ENCODE results near the gene AGO4.
A peak's percentile ranks its signal among the peaks of the same experiment; 100 is the strongest.
"Not testable (repeated sequence)": the region's sequence is repeated elsewhere in the genome, so short reads cannot be mapped to it uniquely, and the experiment has no call there.

AGO4 gene

DNA sequence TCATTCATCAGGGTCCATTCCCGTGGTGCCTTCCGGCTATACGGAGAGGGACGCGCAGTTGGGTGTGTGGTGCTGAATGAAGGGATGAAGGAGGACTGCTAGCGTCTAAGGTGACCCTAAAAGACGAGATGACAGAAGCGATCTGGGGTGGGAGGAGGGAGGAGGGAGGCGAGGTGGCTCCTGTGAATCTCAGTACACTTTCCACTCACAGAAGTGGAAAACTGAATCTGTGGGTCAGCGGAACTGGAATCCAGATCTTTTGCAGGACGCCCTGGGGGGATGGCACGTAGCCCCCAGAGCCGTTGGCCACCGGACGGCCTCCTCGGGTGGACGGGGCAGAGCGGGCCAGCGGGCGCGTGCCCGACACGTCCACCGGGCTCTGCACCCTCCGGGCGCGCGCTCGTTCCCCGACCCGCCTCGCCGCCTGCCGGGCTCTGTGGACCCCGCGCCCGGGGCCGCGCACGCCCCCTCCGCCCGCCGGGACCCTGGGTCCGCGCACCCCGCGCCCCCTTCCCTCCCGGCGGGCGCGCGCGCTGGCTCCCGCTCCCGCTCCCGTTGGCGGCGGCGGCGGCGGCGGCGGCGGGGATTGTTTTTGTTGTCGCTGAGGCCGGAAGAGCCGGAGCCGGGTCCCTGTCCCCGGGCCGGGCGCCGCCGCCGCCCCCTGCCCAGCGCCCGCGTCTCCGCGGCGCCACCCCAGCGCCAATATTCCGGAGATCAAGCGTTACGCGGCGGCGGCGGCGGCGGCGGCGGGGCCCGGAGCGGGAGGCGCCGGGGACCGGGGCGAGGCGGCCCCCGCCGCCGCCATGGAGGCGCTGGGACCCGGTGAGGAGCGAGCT, at the start of gene AGO4:
Gene AGO4, plus strand, starts transcription at position 403 of the 836 bp plus-strand sequence. Its CDS starts 401 bp downstream, at position 804.
- peak in 1 of 2 donors; percentile 3 for DNase-seq (ENCODE audit: low read depth in 2 of 2, low spot score in 1 of 2)

- no peak for DNase-seq (ENCODE audit: low read depth in 2 of 2, low spot score in 1 of 2)
Observed at GRCh38 chr1:35762141-35762540, 45.7 kb upstream of the AGO4 start.

- no peak for DNase-seq (ENCODE audit: low read depth in 2 of 2, low spot score in 1 of 2)
Observed at GRCh38 chr1:35763201-35763600, 44.6 kb upstream of the AGO4 start.

DNA sequence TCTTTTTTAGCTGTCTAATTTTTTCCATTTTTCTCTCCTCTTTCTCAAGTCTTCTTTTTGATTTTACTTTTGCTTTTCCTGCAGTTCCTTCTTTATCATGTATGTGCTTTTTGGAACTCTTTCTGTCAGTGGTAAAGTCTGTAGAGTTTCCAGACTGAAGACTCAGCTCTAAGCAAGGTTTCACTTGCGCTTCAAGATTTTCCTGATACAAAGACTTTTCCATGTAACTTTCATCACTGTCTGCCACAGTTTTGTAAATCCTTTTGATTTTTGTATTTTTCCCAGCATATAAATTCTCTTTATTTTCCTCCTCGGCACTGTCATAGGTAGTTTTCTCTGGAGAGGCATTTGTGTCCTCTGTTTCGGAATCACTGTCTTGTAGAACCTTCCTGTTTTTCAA, 43.5 kb upstream of the AGO4 start:
- DNase-seq (ENCODE audit: low read depth in 2 of 2, low spot score in 1 of 2): no peak

DNA sequence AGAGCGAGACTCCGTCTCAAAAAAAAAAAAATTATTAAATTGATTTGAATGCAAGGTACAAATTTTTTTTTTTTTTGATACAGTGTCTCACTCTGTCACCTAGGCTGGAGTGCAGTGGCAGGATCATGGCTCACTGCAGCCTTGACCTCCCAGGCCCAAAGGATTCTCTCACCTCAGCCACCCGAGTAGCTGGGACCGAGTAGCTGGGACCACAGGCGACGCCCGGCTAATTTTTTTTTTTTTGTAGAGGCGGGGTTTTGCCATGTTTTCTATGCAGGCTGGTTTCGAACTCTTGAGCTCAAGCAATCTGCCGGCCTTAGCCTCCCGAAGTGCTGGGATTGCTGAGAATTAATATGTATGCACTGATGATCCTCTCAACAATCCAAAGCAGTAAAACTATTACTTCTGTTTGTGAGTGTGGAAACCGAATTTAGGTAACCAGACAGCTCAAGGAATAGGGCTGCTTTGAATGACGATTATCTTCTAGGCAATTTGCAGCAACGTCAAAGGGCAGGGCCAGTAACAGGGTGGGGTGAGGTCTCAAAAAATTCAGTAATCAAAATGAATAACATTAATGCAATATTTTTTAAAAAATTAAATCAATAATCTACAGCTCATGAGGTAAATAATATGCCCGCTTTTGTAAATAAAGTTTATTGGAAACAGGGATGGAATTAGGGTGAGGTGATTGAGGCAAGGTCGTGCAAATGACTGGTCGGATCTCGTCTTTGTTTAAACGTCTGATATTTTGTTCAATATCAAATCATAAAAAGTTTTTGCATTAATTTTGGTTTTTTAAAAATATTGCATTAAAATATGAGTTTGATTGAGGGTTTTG, 39.2 kb upstream of the AGO4 start:
- DNase-seq (ENCODE audit: low read depth in 2 of 2, low spot score in 1 of 2): no peak

GRCh38 chr1:35769188-35769758, 38.5 kb upstream of the AGO4 start:
- peak; percentile 50 to 60 for DNase-seq (ENCODE audit: low read depth in 2 of 2, low spot score in 1 of 2)

DNA sequence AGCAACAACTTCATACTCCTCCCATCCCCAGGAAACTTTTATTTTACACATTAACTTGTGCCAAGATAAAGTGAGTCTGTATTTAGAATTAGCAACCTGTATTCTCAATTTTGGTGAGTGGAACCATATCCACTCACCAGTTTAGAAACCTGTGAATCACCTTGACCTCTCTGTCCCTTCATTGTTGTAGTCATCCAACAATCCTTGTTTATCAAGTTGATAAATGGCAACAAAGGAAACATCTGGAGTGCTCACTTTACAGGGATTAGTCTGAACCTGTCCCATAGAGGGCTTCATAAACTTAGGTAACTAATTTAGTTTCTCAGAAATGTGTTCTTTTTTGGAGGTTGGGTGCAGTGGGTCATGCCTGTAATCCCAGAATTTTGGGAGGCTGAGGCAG, 34.1 kb upstream of the AGO4 start:
- DNase-seq (ENCODE audit: low read depth in 2 of 2, low spot score in 1 of 2): no peak

DNA sequence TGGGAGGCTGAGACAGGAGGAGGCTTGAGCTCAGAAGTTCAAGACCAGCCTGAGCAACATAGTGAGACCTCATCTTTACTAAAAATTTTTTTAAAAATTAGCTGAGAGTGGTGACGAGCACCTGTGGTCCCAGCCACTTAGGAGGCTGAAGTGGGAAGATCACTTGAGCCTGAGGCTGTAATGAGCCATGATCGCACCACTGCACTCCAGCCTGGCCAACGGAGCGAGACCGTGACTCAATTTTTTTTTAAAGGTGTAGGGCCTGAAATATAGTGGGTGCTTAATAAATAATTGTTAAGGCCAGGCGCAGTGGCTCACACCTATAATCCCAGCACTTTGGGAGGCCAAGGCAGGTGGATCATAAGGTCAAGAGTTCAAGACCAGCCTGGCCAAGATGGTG, 31.6 kb upstream of the AGO4 start:
- not testable (repeated sequence) for DNase-seq (ENCODE audit: low read depth in 2 of 2, low spot score in 1 of 2)

GRCh38 chr1:35777109-35777508, 30.7 kb upstream of the AGO4 start:
- no peak for DNase-seq (ENCODE audit: low read depth in 2 of 2, low spot score in 1 of 2)

- no peak for DNase-seq (ENCODE audit: low read depth in 2 of 2, low spot score in 1 of 2)
Observed at GRCh38 chr1:35783055-35783583, 24.7 kb upstream of the AGO4 start.

- not testable (repeated sequence) for DNase-seq (ENCODE audit: low read depth in 2 of 2, low spot score in 1 of 2)
Observed at GRCh38 chr1:35784364-35784763, 23.5 kb upstream of the AGO4 start.

DNA sequence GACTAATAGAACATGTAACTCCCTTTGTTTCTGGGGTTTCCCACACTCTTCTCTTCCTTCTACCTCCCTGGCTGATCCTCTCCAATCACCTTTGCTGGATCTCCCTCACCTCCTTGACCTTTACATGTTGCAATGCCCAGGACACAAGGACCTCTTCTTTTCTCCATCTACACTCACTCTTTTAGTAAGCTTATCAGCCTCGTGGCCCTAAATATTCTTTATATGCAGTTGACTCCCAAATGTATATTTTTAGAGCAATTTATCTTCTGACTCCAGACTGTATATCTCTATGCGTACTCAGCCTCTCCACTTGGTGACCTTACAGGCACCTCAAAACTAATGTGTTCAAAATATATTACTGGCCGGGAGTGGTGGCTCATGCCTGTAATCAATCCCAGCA, 19.7 kb upstream of the AGO4 start:
- no peak for DNase-seq (ENCODE audit: low read depth in 2 of 2, low spot score in 1 of 2)

DNA sequence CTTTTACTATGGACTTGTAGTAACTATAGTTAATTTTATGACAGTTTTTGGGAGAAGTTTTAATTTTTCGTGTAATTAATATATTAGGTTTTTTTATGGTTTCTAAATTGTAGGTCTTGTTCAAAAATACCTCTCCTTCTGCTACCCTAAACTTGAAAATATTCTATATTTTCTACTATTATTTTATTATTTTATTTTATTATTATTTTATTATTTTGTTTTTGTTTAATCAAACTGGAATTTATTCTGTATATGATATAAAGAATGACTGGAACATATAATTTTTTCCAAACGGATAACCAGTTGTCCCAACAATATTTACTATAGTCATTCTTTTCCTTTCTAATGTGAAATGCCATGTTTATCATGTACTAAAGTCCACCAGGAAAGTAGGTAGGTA, 17.1 kb upstream of the AGO4 start:
- no peak for DNase-seq (ENCODE audit: low read depth in 2 of 2, low spot score in 1 of 2)

- DNase-seq (ENCODE audit: low read depth in 2 of 2, low spot score in 1 of 2): no peak
Observed at GRCh38 chr1:35795295-35795694, 12.5 kb upstream of the AGO4 start.

DNA sequence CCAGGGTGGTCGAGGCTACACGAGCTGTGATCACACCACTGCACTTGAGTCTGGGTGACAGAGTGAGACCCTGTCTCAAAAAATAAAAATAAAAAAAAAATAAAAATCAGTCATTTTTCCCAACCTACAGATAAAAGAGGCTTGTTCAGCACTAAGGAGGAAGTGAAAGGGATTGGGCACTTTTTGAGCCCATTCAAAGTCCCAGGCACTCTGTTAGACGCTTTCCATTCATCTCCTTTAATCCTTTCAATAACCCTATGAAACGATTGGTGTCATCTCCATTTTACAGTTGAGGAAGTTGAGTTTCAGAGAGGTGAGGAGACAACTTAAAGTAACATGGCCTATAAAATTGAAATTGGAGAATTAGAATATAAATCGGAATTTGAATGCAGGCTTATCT, 10.4 kb upstream of the AGO4 start:
- DNase-seq (ENCODE audit: low read depth in 2 of 2, low spot score in 1 of 2): no peak

DNA sequence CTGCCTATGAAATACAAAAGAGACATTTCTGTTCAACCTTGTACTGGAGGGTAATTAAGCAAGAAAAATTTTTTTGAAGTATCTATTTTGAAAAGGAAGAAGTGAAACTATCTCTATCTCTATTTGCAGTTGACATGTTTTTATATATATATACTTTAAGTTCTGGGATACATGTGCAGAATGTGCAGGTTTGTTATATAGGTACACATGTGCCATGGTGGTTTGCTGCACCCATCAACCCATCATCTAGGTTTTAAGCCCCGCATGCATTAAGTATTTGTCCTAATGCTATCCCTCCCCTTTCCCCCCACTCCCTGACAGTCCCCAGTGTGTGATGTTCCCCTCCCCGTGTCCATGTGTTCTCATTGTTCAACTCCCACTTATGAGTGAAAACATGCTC, 9.8 kb upstream of the AGO4 start:
- DNase-seq (ENCODE audit: low read depth in 2 of 2, low spot score in 1 of 2): not testable (repeated sequence)

DNA sequence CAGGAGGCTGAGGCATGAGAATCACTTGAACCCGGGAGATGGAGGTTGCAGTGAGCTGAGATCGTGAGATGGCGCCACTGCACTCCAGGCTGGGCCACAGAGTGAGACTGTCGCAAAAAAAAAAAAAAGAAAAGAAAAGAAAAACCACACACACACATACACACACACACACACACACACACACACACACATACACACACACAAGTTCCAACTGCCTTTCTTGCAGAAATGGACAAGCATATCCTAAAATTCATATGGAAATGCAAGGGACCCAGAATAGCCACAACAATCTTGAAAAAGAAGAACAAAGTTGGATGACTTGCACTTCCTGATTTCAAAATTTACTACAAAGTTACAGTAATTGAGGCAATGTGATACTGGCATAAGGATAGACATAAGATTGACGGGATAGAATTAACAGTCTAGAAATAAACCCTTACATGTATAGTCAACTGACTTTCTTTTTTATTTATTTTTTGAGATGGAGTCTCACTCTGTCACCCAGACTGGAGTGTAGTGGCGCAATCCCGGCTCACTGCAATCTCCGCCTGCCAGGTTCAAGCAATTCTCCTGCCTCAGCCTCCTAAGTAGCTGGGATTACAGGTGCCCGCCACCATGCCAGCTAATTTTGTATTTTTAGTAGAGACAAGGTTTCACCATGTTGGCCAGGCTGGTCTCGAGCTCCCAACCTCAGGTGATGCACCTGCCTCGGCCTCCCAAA, 7.5 kb upstream of the AGO4 start:
- DNase-seq (ENCODE audit: low read depth in 2 of 2, low spot score in 1 of 2): not testable (repeated sequence)

- no peak for DNase-seq (ENCODE audit: low read depth in 2 of 2, low spot score in 1 of 2)
Observed at GRCh38 chr1:35808450-35809113, 766 bp downstream of the AGO4 start.

- DNase-seq (ENCODE audit: low read depth in 2 of 2, low spot score in 1 of 2): no peak
Observed at GRCh38 chr1:35809114-35810095, 1.6 kb downstream of the AGO4 start.

Measured in stimulated activated CD8-positive, alpha-beta memory T cell treated with anti-CD3 and anti-CD28 coated beads, Interleukin-4, amount 100 ng/mL, for 4 hours (primary cell).